ENCODE data around the gene RALGPS1. TPM values are rescaled to one million over a fixed set of nuclear protein-coding genes. Genes with fewer than 3 reads are reported as not detected.

RALGPS1 gene
- total RNA-seq, 1 donor, result 2.9 TPM

DNA sequence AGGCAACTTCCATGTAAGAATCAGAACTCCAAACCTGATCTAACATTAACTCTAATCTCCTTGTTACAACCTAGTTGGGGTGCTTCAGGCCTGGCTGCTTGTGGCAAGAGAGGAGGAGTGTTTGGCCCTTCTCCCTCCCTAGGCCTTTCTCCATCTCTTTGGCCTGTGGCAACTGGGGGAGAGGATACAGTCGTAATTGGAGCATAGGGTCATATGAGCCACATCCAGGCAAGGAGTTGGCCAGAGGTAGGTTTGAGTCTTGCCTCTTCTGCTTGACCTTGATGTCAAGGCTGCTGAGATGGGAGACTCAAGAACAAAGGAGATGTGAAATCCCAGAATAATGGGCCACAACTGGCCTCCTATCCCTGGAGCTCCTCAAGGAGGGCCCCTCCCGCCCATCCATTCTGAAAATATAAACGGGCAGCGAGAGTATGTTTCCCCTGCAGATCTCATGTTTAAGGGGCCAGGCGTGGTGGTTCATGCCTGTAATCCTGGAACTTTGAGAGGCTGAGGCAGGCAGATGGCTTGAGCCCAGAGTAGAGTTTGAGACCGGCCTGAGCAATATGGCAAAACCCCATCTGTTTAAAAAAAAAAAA, 267.1 kb downstream of the RALGPS1 start:
- DNase-seq (ENCODE audit: low read depth), result no peak
- TF ChIP-seq, protein P1, sequence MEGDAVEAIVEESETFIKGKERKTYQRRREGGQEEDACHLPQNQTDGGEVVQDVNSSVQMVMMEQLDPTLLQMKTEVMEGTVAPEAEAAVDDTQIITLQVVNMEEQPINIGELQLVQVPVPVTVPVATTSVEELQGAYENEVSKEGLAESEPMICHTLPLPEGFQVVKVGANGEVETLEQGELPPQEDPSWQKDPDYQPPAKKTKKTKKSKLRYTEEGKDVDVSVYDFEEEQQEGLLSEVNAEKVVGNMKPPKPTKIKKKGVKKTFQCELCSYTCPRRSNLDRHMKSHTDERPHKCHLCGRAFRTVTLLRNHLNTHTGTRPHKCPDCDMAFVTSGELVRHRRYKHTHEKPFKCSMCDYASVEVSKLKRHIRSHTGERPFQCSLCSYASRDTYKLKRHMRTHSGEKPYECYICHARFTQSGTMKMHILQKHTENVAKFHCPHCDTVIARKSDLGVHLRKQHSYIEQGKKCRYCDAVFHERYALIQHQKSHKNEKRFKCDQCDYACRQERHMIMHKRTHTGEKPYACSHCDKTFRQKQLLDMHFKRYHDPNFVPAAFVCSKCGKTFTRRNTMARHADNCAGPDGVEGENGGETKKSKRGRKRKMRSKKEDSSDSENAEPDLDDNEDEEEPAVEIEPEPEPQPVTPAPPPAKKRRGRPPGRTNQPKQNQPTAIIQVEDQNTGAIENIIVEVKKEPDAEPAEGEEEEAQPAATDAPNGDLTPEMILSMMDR (IDR thresholded peaks at IDR 0.05; ENCODE audit: insufficient read depth, low read length), result no peak
- H3K4me3 ChIP-seq (ENCODE audit: low read depth, low read length), result no peak overlapping the region

GRCh38 chr9:127182901-127183746, 268.5 kb downstream of the RALGPS1 start:
- TF ChIP-seq, protein P1 (IDR thresholded peaks at IDR 0.05; ENCODE audit: insufficient read depth, low read length), result no peak
- H3K4me3 ChIP-seq (ENCODE audit: low read depth, low read length), result no peak overlapping the region
- no peak for DNase-seq (ENCODE audit: low read depth)

GRCh38 chr9:127183814-127184582, 269.4 kb downstream of the RALGPS1 start:
- H3K4me3 ChIP-seq (ENCODE audit: low read depth, low read length), result no peak overlapping the region
- TF ChIP-seq, protein P1 (IDR thresholded peaks at IDR 0.05; ENCODE audit: insufficient read depth, low read length), result no peak
- DNase-seq (ENCODE audit: low read depth), result peak; percentile 71

DNA sequence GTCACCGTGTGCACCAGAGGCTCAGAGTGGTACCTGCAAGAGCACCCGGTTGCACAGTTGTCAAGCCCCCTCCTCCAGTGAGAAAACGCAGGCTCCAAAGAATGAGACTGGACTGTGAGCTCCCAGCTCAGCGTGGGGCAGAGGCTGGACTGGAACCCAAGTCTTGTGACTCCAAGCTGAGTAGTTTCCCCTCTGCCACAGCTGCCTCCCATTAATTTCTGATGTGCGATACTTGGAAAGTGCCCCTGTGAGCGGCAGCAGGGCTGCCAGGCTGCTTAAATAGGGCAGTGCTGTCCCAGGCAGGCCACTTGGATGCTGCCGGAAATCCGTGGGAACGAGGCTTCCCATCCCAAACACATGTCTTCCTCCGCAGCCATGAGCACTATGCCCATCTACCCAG, 270.1 kb downstream of the RALGPS1 start:
- H3K4me3 ChIP-seq (ENCODE audit: low read depth, low read length), result no peak overlapping the region

GRCh38 chr9:127185181-127185580, 270.6 kb downstream of the RALGPS1 start:
- H3K4me3 ChIP-seq (ENCODE audit: low read depth, low read length), result no peak overlapping the region
- no peak for DNase-seq (ENCODE audit: low read depth)
- TF ChIP-seq, protein P1 (IDR thresholded peaks at IDR 0.05; ENCODE audit: insufficient read depth, low read length), result no peak

More for the DNA sequence above, 270.1 kb downstream of the RALGPS1 start:
- TF ChIP-seq, protein P1 (IDR thresholded peaks at IDR 0.05; ENCODE audit: insufficient read depth, low read length), result no peak
- DNase-seq (ENCODE audit: low read depth), result no peak

DNA sequence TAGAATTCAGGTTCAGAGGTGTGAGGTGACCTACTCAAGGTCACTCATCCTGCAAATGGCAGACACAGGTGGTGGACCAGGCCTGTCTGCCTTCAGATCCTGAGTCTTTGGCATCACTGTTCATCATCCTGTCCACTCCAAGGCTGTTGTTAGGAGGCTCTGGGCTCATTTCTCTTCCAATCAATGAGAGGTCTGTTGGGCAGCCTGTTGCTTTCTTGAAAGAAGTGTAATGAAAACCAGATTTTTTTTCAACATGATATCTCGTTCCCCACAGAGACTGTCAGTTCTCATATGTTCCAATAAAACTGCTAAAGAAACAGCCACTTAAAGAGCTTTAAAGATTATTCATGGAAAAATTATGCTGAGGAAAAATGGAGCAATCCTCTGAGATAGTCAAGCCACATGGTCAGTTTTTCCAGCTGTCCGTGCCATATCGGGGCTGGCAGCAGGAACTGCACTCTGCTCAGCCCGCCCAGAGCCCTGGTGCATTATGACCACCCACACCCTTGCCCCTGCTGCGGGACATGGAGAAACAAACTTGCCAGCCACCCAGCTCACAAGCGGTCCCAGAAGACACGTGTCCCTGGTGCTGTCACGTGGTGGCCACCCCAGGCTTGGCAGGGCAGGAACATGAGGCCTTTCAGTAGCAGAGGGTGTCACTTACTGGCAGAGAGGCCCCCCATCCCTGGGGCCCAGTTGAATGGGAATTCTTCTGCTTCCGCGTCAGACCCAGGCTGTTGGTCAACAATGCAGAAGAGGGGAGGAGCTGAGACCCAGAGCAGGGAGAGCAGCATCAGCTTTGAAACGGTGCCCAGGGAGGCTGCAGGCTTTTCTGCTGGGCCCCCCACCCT, 271.6 kb downstream of the RALGPS1 start:
- peak; percentile 99 for DNase-seq (ENCODE audit: low read depth)
- H3K4me3 ChIP-seq (ENCODE audit: low read depth, low read length), result peak overlapping the region; percentile 11
- TF ChIP-seq, protein P1 (IDR thresholded peaks at IDR 0.05; ENCODE audit: insufficient read depth, low read length), result no peak

Measured in fibroblast of the aortic adventitia (primary cell).